Panc1 (cell line): ENCODE measurements around the gene TM7SF2.

Experiments used
- SIN3A ChIP-seq: IDR thresholded peaks from 2 replicates; pipeline ENCODE4 v1.6.1; 2012; ENCODE audit warnings: low read depth, mild to moderate bottlenecking, low read length, moderate library complexity, borderline replicate concordance; ENCODE audit not compliant: insufficient read depth
- TF ChIP-seq, protein P1 (sequence below): fragments of 450-650 bp; IDR thresholded peaks from 2 replicates; pipeline ENCODE4 v1.5.1; 2017; ENCODE audit warnings: mild to moderate bottlenecking

DNA sequence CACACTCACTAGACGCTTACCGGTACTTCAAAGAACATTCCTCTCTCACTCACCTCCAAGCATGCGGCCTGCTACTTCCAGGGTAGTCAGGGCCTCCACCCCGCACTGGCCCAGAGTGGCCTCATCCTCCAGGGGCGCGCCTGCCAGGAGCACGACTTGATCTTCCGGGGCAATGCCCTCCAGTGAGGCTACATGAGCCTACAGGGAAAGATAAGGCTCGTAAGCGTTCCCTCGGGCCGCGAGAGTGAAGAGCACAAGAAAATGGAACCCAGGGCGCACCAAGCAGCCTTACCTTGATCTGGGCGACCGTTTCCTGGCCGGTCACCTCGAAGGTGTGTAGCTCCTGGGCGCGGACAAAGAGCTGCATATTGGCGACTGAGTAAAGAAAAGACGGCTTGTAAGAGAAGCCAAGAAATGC is 9.8 kb downstream of the TM7SF2 start:
- no peak for TF ChIP-seq SIN3A
- TF ChIP-seq, protein P1, sequence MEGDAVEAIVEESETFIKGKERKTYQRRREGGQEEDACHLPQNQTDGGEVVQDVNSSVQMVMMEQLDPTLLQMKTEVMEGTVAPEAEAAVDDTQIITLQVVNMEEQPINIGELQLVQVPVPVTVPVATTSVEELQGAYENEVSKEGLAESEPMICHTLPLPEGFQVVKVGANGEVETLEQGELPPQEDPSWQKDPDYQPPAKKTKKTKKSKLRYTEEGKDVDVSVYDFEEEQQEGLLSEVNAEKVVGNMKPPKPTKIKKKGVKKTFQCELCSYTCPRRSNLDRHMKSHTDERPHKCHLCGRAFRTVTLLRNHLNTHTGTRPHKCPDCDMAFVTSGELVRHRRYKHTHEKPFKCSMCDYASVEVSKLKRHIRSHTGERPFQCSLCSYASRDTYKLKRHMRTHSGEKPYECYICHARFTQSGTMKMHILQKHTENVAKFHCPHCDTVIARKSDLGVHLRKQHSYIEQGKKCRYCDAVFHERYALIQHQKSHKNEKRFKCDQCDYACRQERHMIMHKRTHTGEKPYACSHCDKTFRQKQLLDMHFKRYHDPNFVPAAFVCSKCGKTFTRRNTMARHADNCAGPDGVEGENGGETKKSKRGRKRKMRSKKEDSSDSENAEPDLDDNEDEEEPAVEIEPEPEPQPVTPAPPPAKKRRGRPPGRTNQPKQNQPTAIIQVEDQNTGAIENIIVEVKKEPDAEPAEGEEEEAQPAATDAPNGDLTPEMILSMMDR, result no peak
